Astrocyte (in vitro differentiated cells and primary cell): Measurements from ENCODE around the gene ZAP70.

Source experiments
- EZH2 ChIP-seq: IDR thresholded peaks from 2 replicates; pipeline ENCODE4 v1.6.1; 2012; ENCODE audit warnings: mild to moderate bottlenecking, low read length, inconsistent platforms; ENCODE audit not compliant: insufficient read depth
- TF ChIP-seq, protein P1 (sequence below): IDR thresholded peaks from 2 replicates; pipeline ENCODE4 v1.5.1; 2011; ENCODE audit warnings: low read depth, mild to moderate bottlenecking, inconsistent platforms, low read length, moderate library complexity; ENCODE audit not compliant: insufficient read depth

DNA sequence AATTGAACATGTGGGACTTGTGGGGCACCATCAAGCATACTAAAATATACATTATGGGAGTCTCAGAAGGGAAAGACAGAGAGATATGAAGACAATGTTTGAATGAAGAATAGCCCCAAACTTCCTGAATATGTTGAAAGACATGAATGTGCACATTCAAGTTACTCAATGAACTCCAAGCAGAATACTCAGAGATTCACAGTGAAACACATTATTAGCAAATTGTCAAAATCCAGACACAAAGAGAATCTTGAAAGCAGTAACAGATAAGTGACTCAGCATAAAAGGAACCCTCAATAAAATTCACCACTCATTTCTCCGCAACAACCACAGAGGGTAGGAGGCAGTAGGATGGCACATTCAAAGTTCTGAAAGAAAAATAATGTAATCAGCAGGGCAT, 35.1 kb upstream of the ZAP70 start:
- TF ChIP-seq, protein P1, sequence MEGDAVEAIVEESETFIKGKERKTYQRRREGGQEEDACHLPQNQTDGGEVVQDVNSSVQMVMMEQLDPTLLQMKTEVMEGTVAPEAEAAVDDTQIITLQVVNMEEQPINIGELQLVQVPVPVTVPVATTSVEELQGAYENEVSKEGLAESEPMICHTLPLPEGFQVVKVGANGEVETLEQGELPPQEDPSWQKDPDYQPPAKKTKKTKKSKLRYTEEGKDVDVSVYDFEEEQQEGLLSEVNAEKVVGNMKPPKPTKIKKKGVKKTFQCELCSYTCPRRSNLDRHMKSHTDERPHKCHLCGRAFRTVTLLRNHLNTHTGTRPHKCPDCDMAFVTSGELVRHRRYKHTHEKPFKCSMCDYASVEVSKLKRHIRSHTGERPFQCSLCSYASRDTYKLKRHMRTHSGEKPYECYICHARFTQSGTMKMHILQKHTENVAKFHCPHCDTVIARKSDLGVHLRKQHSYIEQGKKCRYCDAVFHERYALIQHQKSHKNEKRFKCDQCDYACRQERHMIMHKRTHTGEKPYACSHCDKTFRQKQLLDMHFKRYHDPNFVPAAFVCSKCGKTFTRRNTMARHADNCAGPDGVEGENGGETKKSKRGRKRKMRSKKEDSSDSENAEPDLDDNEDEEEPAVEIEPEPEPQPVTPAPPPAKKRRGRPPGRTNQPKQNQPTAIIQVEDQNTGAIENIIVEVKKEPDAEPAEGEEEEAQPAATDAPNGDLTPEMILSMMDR: no peak
- no peak for TF ChIP-seq EZH2
